Dermis microvascular lymphatic vessel endothelial cell (primary cell): ENCODE measurements around the gene ADAM8. TPM values are rescaled to one million over a fixed set of nuclear protein-coding genes. Genes with fewer than 3 reads are reported as not detected.
"Not testable (repeated sequence)": the region's sequence is repeated elsewhere in the genome, so short reads cannot be mapped to it uniquely, and the experiment has no call there.

ENCODE experiments used
- DNase-seq, 2 donors: peaks; one replicate each; pipeline versions ENCODE4 v3.0.0 to v3.0.0-alpha.2; 2010; ENCODE audit warnings: low read depth in 2 of 2
- total RNA-seq: library from RNA; depleted of rRNA; stranded (reverse); fragments of >200 nt; gene quantifications from 2 replicates; pipeline ENCODE4 v1.2.1, GENCODE V29; 2014

ADAM8 gene
- total RNA-seq, 1 donor from 2014 or later = 0.13 TPM

DNA sequence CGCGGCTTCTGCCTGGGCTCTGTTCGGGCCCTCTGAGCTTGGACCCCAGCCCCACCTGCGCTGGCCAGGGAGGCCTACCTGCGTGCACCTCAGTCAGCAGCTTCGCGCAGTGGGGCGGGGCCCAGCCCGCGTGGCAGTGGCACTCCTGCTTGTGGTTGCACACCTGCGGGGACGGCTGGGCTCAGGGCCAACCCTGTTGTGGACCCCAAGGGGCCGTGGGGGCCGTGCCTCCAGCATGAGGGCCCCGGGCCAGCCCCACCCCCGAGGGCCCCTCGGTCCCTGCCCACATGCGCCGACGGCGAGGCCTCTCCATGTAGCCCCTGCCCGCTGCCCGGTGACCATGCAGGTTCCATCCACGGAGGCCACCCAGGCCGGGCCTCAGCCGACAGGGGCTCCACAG is 7.3 kb downstream of the ADAM8 start:
- no peak for DNase-seq

DNA sequence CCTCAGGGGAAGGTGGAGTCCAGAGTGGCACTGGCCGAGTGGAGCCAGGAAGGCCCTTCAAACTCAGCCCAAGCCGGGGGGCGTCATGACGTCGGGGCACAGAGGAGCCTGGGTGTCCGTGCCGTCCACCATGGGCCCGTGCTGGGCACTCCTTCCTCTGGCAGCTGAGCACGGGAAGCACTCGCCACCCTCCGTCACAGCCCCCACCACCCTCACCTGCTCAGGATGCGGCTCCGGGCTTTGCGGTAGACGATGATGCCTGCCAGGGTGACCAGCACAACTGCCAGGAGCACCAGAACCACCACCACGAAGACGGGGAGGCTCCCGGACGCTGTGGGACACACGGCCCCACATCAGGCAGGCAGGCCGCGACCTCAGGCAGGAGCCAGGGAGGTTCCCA is 8.1 kb downstream of the ADAM8 start:
- no peak for DNase-seq

- DNase-seq = no peak
These were observed 8.8 kb downstream of the ADAM8 start for GRCh38 chr10:133267829-133268228.

- no peak for DNase-seq
These were observed 9.4 kb downstream of the ADAM8 start for GRCh38 chr10:133267293-133267692.

GRCh38 chr10:133266056-133266795 is 10.4 kb downstream of the ADAM8 start:
- no peak for DNase-seq

DNA sequence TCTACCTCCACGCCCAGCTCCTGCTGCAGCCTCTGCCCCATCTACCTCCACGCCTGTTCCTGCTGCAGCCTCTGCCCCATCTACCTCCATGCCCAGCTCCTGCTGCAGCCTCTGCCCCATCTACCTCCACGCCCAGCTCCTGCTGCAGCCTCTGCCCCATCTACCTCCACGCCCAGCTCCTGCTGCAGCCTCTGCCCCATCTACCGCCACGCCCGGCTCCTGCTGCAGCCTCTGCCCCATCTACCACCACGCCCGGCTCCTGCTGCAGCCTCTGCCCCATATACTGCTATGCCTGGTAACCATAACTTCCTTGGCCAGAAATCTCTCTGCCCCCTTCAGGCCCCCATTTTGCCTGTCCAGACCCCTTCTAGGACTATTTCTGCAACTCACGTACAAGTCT is 11.6 kb downstream of the ADAM8 start:
- not testable (repeated sequence) for DNase-seq

DNA sequence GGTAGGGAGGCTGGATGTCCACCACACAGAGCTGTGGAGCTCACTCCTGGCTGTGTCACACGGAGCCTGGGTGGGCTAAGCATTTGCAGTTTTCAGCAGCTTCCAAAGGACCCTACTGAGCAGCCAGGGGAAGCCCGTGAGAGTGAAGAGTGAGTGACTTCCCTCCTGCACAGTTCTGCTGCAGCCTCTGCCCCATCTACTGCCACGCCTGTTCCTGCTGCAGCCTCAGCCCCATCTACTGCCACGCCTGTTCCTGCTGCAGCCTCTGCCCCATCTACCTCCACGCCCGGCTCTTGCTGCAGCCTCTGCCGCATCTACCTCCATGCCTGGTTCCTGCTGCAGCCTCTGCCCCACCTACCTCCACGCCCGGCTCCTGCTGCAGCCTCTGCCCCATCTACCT is 12.2 kb downstream of the ADAM8 start:
- DNase-seq = no peak

DNA sequence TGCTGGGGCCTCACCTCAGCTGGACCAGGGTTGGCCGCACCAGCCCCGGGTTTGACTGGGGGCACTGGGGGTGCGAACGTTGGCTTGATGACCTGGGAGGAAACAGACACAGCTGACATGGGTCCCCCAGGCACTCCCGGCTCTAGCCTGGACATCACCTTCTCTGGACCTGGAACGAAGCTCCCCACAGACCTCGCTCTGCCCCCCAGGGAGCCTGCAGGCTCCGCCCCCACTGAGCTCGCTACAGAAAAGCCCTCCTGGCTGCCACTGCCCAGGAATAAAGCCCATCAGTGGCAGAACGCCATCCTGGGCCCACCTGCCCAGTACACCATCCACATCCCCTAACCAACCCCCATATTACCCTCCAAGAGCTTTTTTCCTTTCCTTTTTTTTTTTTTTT is 13.0 kb downstream of the ADAM8 start:
- no peak for DNase-seq

DNA sequence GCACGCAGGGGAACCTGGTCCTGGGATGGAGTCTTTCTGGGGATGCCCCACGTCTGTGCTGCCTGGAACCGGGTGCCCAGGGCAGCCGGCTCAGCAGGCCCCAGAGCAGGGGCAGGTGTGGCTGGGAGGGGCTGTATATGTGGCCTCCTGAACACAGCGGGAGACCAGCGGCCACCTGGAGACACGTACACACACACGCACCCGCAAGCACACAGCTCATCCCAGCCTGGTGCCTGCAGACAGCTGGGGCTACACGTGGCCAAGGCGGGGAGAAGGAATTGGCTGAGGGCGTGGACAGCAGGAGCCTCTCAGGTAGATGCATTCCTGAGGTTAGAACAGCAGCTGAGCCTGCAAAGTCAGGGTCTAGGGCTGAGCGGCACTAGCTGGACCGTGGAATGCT is 14.0 kb downstream of the ADAM8 start:
- no peak for DNase-seq

GRCh38 chr10:133261726-133262325 is 14.8 kb downstream of the ADAM8 start:
- DNase-seq = peak in 1 of 2 donors; percentile 48

DNA sequence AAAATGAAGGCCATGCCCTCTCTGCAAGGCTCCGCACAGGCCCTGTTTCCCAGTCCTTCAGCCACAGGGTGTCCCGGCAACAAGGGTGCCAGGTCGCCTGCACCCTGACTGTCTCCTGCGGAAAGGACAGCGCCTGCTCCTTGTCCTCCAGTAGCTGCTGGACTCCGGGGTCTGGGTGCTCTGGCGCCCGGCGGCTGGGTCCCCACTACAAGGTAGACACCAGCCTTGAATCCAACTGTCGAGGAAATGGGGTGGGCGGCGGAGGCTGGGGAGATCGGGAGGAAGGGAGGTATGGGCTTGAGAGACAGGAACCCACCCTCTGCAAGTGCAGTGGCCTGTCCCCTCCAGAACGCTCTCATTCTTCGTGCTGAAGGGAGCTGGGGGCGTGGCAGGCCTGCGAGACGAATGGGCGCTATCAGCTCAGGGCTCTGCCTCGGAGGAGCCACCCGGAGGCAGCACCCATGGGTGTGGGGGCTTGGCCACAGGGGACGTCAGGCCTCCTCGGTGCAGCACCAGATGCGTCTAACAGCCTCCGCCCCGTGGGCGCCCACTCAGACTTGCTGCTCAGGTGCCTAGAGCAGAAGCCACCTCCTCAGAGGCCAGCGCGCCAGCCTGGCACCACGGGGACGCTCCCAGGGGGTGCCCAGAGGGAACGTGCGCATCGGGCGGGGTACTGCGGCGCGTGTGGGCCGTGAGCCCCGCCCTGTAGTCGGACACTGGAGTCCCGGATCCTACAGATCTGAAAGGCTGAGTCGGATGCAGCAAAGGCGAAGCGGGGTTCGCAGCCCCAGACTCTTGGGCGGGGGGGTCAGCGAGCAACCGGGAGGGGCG is 15.6 kb downstream of the ADAM8 start:
- peak in 1 of 2 donors; percentile 21 for DNase-seq

DNA sequence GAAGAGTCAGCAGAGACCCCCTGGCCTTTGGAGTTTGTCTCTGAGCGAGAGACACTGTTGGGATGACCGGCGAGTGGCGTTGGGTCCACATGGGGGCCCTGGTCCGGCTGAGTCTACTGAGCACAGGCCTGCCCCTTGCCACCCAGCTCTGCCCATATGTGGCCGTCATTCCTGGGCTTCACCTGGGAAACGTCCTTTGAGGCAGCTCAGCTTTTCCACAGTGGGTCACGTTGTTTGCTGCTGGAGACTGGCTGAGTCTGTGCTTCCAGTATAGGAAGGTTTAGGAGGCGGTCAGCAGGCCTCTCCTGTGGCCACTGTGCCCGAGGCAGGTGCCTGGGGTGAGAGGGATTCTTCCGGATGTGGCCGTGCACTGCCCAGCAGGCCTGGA is 17.1 kb downstream of the ADAM8 start:
- no peak for DNase-seq

GRCh38 chr10:133258818-133259601 is 17.7 kb downstream of the ADAM8 start:
- DNase-seq = peak; percentile 52 to 91

- no peak for DNase-seq
These were observed 18.4 kb downstream of the ADAM8 start for GRCh38 chr10:133258066-133258817.

DNA sequence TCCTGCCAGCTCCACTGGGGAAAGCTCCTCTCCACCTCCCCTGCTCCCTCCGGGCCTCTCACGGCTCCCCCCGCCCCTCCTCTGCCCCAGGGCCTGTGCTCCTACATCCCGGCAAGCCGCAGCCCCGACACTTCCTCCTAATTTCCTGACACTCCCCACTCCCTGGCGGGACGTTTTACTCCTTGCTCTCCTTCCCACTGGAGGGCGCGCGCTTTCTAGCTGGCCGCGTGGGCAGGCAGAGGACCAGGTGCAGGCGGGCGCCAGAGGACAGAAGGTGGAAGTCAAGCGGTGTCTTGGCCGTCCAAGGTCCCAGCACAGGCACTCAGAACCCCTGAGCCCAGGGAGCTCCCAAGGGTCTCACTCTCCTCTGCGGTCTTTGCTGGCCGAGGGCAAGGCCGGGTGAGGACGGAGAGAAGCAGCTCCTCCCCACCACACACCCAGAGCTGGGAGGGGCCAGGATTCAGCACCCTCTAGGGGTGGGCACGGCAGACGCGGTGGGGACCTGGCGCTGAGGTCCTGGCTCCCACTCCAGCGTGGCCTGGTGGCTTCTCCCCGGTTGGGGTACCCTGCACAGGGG is 19.1 kb downstream of the ADAM8 start:
- peak in 1 of 2 donors; percentile 50 for DNase-seq

GRCh38 chr10:133255323-133255722 is 21.3 kb downstream of the ADAM8 start:
- no peak for DNase-seq

GRCh38 chr10:133254421-133255120 is 22.1 kb downstream of the ADAM8 start:
- DNase-seq = no peak

DNA sequence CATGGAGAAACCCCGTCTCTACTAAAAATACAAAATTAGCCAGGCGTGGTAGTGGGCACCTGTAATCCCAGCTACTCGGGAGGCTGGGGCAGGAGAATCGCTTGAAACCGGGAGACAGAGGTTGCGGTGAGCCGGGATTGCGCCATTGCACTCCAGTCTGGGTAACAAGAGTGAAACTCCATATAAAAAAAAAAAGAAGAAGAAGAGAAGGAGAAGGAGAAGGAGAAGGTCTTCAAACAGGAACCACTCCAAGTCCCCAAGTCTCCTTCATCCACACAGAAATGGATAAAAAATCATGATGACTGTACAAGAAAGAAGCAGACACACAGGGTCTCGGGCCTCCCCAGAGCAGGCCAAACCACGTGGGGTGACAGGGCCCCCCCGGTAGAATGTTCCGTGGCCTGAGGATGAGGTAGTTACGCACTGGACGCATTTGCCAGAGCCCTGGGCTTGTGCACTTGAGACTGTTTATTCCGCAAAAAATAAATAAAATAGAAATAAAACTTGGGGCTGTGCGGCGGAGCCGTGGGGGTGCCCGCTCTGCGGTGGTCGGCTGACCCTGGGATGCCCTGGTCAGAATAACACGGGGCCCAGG is 23.2 kb downstream of the ADAM8 start:
- DNase-seq = no peak

DNA sequence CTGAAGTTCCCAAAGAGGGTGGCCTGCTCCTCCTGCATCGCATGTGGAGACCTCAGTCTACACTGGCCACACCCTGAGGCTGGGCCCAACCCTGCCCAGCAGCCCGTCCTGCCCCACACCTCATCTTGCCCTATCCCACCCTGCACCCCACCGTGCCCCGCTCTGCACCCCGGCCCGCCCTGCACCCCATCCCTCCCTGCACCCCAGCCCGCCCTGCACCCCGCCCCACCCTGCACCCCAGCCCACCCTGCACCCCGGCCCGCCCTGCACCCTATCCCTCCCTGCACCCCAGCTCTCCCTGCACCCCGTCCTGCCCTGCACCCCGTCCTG is 24.5 kb downstream of the ADAM8 start:
- DNase-seq = no peak
